ENCODE data around the gene EPYC.

DNA sequence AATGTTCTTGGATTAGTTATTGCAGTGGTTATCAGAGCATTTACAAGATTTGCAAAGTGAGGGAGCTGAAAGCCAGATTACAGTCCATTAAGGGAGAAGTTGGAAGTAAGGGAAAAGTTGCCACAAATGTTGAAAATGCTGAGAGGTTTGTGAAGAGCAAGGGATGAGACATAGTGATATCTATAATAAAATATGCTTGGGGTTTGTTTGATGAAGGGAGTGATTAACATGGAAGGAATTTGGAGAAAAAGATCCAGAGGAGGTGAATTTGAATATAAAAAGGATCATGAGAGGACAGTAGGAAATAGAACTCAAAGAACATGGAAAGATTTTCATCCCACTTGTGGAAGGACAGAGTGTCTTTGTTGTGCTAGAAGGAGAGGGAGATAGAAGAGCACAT, 30.5 kb downstream of the EPYC start:
- TF ChIP-seq POLR2AphosphoS5 (IDR thresholded peaks at IDR 0.05; ENCODE audit: low read depth) (no peak), EZH2phosphoT487 (IDR thresholded peaks at IDR 0.05; ENCODE audit: unreplicated experiment) (no peak), CREB1 (CRISPR knock-in tag; IDR thresholded peaks at IDR 0.05; ENCODE audit: low read depth) (no peak)
- TF ChIP-seq, protein P1, sequence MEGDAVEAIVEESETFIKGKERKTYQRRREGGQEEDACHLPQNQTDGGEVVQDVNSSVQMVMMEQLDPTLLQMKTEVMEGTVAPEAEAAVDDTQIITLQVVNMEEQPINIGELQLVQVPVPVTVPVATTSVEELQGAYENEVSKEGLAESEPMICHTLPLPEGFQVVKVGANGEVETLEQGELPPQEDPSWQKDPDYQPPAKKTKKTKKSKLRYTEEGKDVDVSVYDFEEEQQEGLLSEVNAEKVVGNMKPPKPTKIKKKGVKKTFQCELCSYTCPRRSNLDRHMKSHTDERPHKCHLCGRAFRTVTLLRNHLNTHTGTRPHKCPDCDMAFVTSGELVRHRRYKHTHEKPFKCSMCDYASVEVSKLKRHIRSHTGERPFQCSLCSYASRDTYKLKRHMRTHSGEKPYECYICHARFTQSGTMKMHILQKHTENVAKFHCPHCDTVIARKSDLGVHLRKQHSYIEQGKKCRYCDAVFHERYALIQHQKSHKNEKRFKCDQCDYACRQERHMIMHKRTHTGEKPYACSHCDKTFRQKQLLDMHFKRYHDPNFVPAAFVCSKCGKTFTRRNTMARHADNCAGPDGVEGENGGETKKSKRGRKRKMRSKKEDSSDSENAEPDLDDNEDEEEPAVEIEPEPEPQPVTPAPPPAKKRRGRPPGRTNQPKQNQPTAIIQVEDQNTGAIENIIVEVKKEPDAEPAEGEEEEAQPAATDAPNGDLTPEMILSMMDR (conservative IDR thresholded peaks at IDR 0.05; ENCODE audit: low read depth in 2 of 2): no peak
